Keratinocyte (primary cell): ENCODE measurements around the gene ARHGAP6. TPM values are rescaled to one million over a fixed set of nuclear protein-coding genes. Genes with fewer than 3 reads are reported as not detected.

Source experiments
- DNase-seq: peaks from one replicate; pipeline ENCODE4 v3.0.0-alpha.2; 2011; ENCODE audit warnings: low read depth, missing footprints, low spot score
- FAIRE-seq: peaks from 2 replicates; lab custom pipeline; 2011; peaks lifted over from hg19 to GRCh38; lab: Jason Lieb, UNC
- H2AFZ ChIP-seq: 2 replicates; pipeline ENCODE4 v1.6.0; 2012; ENCODE audit warnings: low read length, control low read depth, inconsistent platforms; ENCODE audit not compliant: control insufficient read depth
- H3K27ac ChIP-seq: 2 replicates; pipeline ENCODE4 v1.5.1; 2011; ENCODE audit warnings: low read length; ENCODE audit not compliant: control insufficient read depth, insufficient read depth
- H3K27me3 ChIP-seq: 3 replicates; pipeline ENCODE4 v1.6.0; 2011; ENCODE audit warnings: low read length; ENCODE audit not compliant: control insufficient read depth, insufficient read depth; ENCODE audit errors: extremely low read depth
- H3K36me3 ChIP-seq, 2 experiments: 2 replicates in 1 of 2; 3 replicates in 1 of 2; pipeline ENCODE4 v1.5.1; 2011; ENCODE audit warnings: low read length in 2 of 2, mild to moderate bottlenecking in 1 of 2; ENCODE audit not compliant: control insufficient read depth in 2 of 2, insufficient read depth in 2 of 2; ENCODE audit errors: extremely low read depth in 1 of 2
- H3K4me1 ChIP-seq: 3 replicates; pipeline ENCODE4 v1.5.1; 2011; ENCODE audit warnings: low read length; ENCODE audit not compliant: control insufficient read depth, insufficient read depth; ENCODE audit errors: extremely low read depth
- H3K4me2 ChIP-seq: 3 replicates; pipeline ENCODE4 v1.6.0; 2011; ENCODE audit warnings: low read depth, low read length; ENCODE audit not compliant: control insufficient read depth, insufficient read depth; ENCODE audit errors: extremely low read depth
- H3K4me3 ChIP-seq, 3 experiments: fragments of 200-600 bp in 1 of 3; sonication (generic) in 1 of 3; 2 replicates in 2 of 3; 3 replicates in 1 of 3; pipeline ENCODE4 v1.5.1; 2011 to 2016; ENCODE audit warnings: low read length in 3 of 3, mild to moderate bottlenecking in 3 of 3, control low read depth in 2 of 3, inconsistent platforms in 1 of 3, low read depth in 1 of 3, mixed read lengths in 1 of 3, mixed run types in 1 of 3, moderate library complexity in 1 of 3; ENCODE audit not compliant: control insufficient read depth in 2 of 3, insufficient read depth in 2 of 3; ENCODE audit errors: extremely low read depth in 1 of 3
- H3K79me2 ChIP-seq: 2 replicates; pipeline ENCODE4 v1.6.0; 2012; ENCODE audit warnings: low read length; ENCODE audit not compliant: control insufficient read depth, insufficient read depth
- H3K9ac ChIP-seq: 3 replicates; pipeline ENCODE4 v1.6.0; 2011; ENCODE audit warnings: low read length; ENCODE audit not compliant: control insufficient read depth, insufficient read depth; ENCODE audit errors: extremely low read depth
- H3K9me1 ChIP-seq: 3 replicates; pipeline ENCODE4 v1.6.0; 2011; ENCODE audit warnings: low read length; ENCODE audit not compliant: control insufficient read depth, insufficient read depth; ENCODE audit errors: extremely low read depth
- H3K9me3 ChIP-seq: 2 replicates; pipeline ENCODE4 v1.5.1; 2012; ENCODE audit warnings: low read depth, low read length; ENCODE audit not compliant: control insufficient read depth
- H4K20me1 ChIP-seq: 3 replicates; pipeline ENCODE4 v1.6.0; 2011; ENCODE audit warnings: low read length; ENCODE audit not compliant: control insufficient read depth, insufficient read depth; ENCODE audit errors: extremely low read depth
- EZH2 ChIP-seq: IDR thresholded peaks from one replicate; pipeline ENCODE4 v1.6.1; 2012; ENCODE audit warnings: inconsistent platforms, mild to moderate bottlenecking, low read length, moderate library complexity
- dilution Hi-C: fragments of 300-500 bp; cut with MboI; formaldehyde crosslinking; loops from one replicate; pipeline ENCODE4 v1.7.0; 2020; ENCODE audit warnings: low sequenced_read_pairs; ENCODE audit not compliant: extremely low pct_ligation_motif_present
- polyA plus RNA-seq, 5 experiments: library from polyadenylated mRNA; depleted of rRNA in 3 of 5; stranded (reverse) in 3 of 5; stranded (forward) in 1 of 5; unstranded in 1 of 5; fragments of >200 nt; gene quantifications; 1 replicate in 1 of 5; 2 replicates in 3 of 5; 3 replicates in 1 of 5; pipeline versions ENCODE4 v1.2.1 to v1.2.3, GENCODE V29; 2011 to 2012; ENCODE audit warnings: missing spikeins in 2 of 5, low read depth in 1 of 5, low replicate concordance in 1 of 5
- TF ChIP-seq, protein P1 (sequence below), 3 experiments: IDR thresholded peaks in 1 of 3; conservative IDR thresholded peaks in 1 of 3; optimal IDR thresholded peaks in 1 of 3; 2 replicates in 2 of 3; 3 replicates in 1 of 3; pipeline versions ENCODE3 to v1.5.1; 2011; ENCODE audit warnings: low read length in 3 of 3, mild to moderate bottlenecking in 3 of 3, moderate library complexity in 2 of 3, control low read depth in 1 of 3, inconsistent platforms in 1 of 3; ENCODE audit not compliant: insufficient read depth in 2 of 3; ENCODE audit errors: extremely low read depth in 1 of 3

The ARHGAP6 gene
- polyA plus RNA-seq, 1 donor (not counting 4 experiments of a cell fraction or from before 2014, with no cell fraction given) = 0.01 TPM

DNA sequence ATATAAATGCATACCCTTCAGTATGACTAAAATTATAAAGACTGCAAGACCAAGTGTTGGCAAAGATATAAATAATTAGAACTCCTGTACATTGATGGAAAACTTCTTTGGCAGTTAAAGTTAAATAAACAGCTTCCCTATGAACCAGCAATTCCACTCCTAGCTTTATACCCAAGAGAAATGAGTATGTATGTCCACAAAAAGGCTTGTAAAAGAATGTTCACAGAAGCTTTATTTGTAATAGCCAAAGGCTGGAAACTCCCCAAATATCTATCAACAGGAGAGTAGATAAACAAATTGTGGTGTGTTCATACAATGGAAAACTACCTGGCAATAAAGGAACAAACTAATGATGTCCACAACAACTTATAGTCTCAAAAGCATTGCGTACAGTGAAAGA lies 187.7 kb downstream of the ARHGAP6 start:
- no peaks in the 10 kb centered on the region for H3K4me1 ChIP-seq
- DNase-seq (no peak), FAIRE-seq (no peak)
- dilution Hi-C loops = no loop called here
- H3K27me3 ChIP-seq = no peaks in the 10 kb centered on the region
- H4K20me1 ChIP-seq = no peaks in the 10 kb centered on the region
- H3K9me1 ChIP-seq = no peaks in the 10 kb centered on the region
- no peaks in the 10 kb centered on the region for H3K36me3 ChIP-seq
- TF ChIP-seq, protein P1, sequence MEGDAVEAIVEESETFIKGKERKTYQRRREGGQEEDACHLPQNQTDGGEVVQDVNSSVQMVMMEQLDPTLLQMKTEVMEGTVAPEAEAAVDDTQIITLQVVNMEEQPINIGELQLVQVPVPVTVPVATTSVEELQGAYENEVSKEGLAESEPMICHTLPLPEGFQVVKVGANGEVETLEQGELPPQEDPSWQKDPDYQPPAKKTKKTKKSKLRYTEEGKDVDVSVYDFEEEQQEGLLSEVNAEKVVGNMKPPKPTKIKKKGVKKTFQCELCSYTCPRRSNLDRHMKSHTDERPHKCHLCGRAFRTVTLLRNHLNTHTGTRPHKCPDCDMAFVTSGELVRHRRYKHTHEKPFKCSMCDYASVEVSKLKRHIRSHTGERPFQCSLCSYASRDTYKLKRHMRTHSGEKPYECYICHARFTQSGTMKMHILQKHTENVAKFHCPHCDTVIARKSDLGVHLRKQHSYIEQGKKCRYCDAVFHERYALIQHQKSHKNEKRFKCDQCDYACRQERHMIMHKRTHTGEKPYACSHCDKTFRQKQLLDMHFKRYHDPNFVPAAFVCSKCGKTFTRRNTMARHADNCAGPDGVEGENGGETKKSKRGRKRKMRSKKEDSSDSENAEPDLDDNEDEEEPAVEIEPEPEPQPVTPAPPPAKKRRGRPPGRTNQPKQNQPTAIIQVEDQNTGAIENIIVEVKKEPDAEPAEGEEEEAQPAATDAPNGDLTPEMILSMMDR (optimal IDR thresholded peaks at IDR 0.05 in 1 of 3, IDR thresholded peaks at IDR 0.05 in 1 of 3, conservative IDR thresholded peaks at IDR 0.05 in 1 of 3; ENCODE audit: extremely low read depth in 1 of 3, insufficient read depth in 2 of 3, low read length in 3 of 3) = no peak
- TF ChIP-seq EZH2 = no peak
- H3K79me2 ChIP-seq = no peaks in the 10 kb centered on the region
- no peak overlapping the region for H3K27ac ChIP-seq
- no peak overlapping the region for H3K9ac ChIP-seq
- H2AFZ ChIP-seq = no peak overlapping the region
- H3K4me2 ChIP-seq = no peak overlapping the region
- H3K4me3 ChIP-seq = no peak overlapping the region
- H3K9me3 ChIP-seq = no peaks in the 10 kb centered on the region

DNA sequence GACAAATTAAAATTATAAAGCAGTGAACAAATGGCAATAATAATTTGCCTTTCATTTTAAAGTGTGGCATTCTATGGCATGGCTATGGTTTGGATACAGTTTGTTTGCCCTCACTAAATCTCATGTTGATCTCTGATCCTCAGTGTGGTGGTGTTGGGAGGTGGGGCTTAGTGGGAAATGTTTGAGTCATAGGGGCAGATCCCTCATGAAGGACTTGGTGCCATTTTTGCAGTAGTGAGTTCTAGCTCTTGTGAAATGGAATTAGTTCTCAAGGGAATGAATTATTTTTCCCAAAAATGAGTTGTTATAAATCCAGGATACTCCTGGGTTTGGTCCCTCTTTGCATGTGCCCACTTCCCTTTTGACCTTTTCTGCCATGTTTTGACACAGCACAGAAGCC lies 191.1 kb downstream of the ARHGAP6 start:
- H3K27me3 ChIP-seq = no peaks in the 10 kb centered on the region
- H3K27ac ChIP-seq = no peak overlapping the region
- no peak overlapping the region for H3K4me3 ChIP-seq
- no peak overlapping the region for H3K4me2 ChIP-seq
- no peaks in the 10 kb centered on the region for H3K9me3 ChIP-seq
- H3K4me1 ChIP-seq = no peaks in the 10 kb centered on the region
- no peak overlapping the region for H2AFZ ChIP-seq
- no peaks in the 10 kb centered on the region for H4K20me1 ChIP-seq
- dilution Hi-C loops = no loop called here
- no peak for FAIRE-seq
- no peaks in the 10 kb centered on the region for H3K36me3 ChIP-seq
- no peaks in the 10 kb centered on the region for H3K79me2 ChIP-seq
- no peak for DNase-seq
- no peak overlapping the region for H3K9ac ChIP-seq
- H3K9me1 ChIP-seq = no peaks in the 10 kb centered on the region
- TF ChIP-seq EZH2 = no peak

DNA sequence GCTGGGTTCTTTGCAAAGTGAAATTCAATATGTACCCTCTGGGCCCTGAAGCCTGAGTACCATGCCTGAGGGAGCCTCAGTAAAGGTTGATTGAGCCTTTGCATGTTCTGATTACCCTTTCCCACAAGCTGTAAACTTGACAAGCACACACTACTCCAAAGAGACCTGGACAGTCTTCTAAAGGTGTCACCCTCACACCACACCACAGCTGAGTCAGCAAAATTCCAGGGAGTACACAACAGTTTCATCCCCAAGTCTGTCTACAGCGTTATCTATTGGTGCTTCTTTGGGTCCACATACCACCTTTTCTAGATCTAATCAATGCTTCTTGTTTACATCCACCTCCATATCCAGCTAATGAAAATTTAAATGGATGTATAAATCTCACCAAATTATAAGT lies 191.7 kb downstream of the ARHGAP6 start:
- no peak overlapping the region for H3K27ac ChIP-seq
- H4K20me1 ChIP-seq = no peaks in the 10 kb centered on the region
- dilution Hi-C loops = no loop called here
- H3K4me1 ChIP-seq = no peaks in the 10 kb centered on the region
- H3K36me3 ChIP-seq = no peaks in the 10 kb centered on the region
- H3K27me3 ChIP-seq = no peaks in the 10 kb centered on the region
- no peaks in the 10 kb centered on the region for H3K9me3 ChIP-seq
- no peak overlapping the region for H3K9ac ChIP-seq
- FAIRE-seq (no peak), DNase-seq (no peak)
- no peak overlapping the region for H2AFZ ChIP-seq
- no peak overlapping the region for H3K4me2 ChIP-seq
- H3K9me1 ChIP-seq = no peaks in the 10 kb centered on the region
- no peak overlapping the region for H3K4me3 ChIP-seq
- TF ChIP-seq EZH2 = no peak
- TF ChIP-seq, protein P1 (optimal IDR thresholded peaks at IDR 0.05 in 1 of 3, IDR thresholded peaks at IDR 0.05 in 1 of 3, conservative IDR thresholded peaks at IDR 0.05 in 1 of 3; ENCODE audit: extremely low read depth in 1 of 3, insufficient read depth in 2 of 3, low read length in 3 of 3) = no peak
- H3K79me2 ChIP-seq = no peaks in the 10 kb centered on the region
